Fibroblast of lung (primary cell): ENCODE data around the gene SEC11A. TPM values are rescaled to one million over a fixed set of nuclear protein-coding genes. Genes with fewer than 3 reads are reported as not detected.
A peak's percentile ranks its signal among the peaks of the same experiment; 100 is the strongest.

Experiments used
- DNase-seq, 2 donors: peaks; one replicate each; pipeline versions ENCODE4 v3.0.0 to v3.0.0-alpha.2; 2010; ENCODE audit warnings: low read depth in 2 of 2
- H2AFZ ChIP-seq: 2 replicates; pipeline ENCODE4 v1.5.1; 2012; ENCODE audit warnings: low read length, control low read depth, inconsistent platforms
- H3K27ac ChIP-seq: 2 replicates; pipeline ENCODE4 v1.5.1; 2011; ENCODE audit warnings: low read length, control low read depth; ENCODE audit not compliant: insufficient read depth
- H3K27me3 ChIP-seq: 2 replicates; pipeline ENCODE4 v1.5.1; 2011; ENCODE audit warnings: mild to moderate bottlenecking, low read length; ENCODE audit not compliant: control insufficient read depth, insufficient read depth
- H3K36me3 ChIP-seq: 2 replicates; pipeline ENCODE4 v1.5.1; 2011; ENCODE audit warnings: low read length; ENCODE audit not compliant: control insufficient read depth, insufficient read depth
- H3K4me1 ChIP-seq: 2 replicates; pipeline ENCODE4 v1.5.1; 2011; ENCODE audit warnings: low read length; ENCODE audit not compliant: control insufficient read depth, insufficient read depth; ENCODE audit errors: extremely low read depth
- H3K4me2 ChIP-seq: 2 replicates; pipeline ENCODE4 v1.5.1; 2011; ENCODE audit warnings: low read length, control low read depth; ENCODE audit not compliant: insufficient read depth; ENCODE audit errors: extremely low read depth
- H3K4me3 ChIP-seq, 4 experiments: fragments of 200-600 bp in 1 of 4; sonication (generic) in 1 of 4; replicated peaks in 1 of 4; 2 replicates each; pipeline ENCODE4 v1.5.1; 2011 to 2016; ENCODE audit warnings: low read length in 4 of 4, low read depth in 3 of 4, mild to moderate bottlenecking in 3 of 4, control low read depth in 2 of 4, inconsistent platforms in 1 of 4, mixed read lengths in 1 of 4; ENCODE audit not compliant: insufficient read depth in 1 of 4; ENCODE audit errors: control extremely low read depth in 1 of 4
- H3K79me2 ChIP-seq: 2 replicates; pipeline ENCODE4 v1.5.1; 2012; ENCODE audit warnings: mild to moderate bottlenecking, low read length, inconsistent platforms; ENCODE audit not compliant: control insufficient read depth, insufficient read depth
- H3K9ac ChIP-seq: 2 replicates; pipeline ENCODE4 v1.5.1; 2011; ENCODE audit warnings: mild to moderate bottlenecking, low read length, control low read depth; ENCODE audit not compliant: insufficient read depth
- H3K9me3 ChIP-seq: 2 replicates; pipeline ENCODE4 v1.5.1; 2012; ENCODE audit warnings: low read depth, low read length; ENCODE audit not compliant: control insufficient read depth, insufficient read depth
- H4K20me1 ChIP-seq: 2 replicates; pipeline ENCODE4 v1.5.1; 2011; ENCODE audit warnings: low read length; ENCODE audit not compliant: control insufficient read depth, insufficient read depth; ENCODE audit errors: extremely low read depth
- EZH2 ChIP-seq: IDR thresholded peaks from 2 replicates; pipeline ENCODE4 v1.5.1; 2012; ENCODE audit warnings: low read length, control low read depth, mild to moderate bottlenecking; ENCODE audit errors: missing control alignments
- polyA plus RNA-seq, 2 donors: library from polyadenylated mRNA; depleted of rRNA in 1 of 2; stranded (reverse) in 1 of 2; unstranded in 1 of 2; fragments of >200 nt; gene quantifications; 2 replicates each; pipeline ENCODE4 v1.2.1, GENCODE V29; 2011 to 2012; ENCODE audit warnings: missing spikeins in 1 of 2
- total RNA-seq: library from RNA; depleted of rRNA; stranded (reverse); fragments of >200 nt; gene quantifications from 2 replicates; pipeline ENCODE4 v1.2.1, GENCODE V29; 2014
- TF ChIP-seq, protein P1 (sequence below), 2 donors: IDR thresholded peaks in 1 of 2; conservative IDR thresholded peaks in 1 of 2; 1 replicate in 1 of 2; 2 replicates in 1 of 2; pipeline ENCODE4 v1.5.1; 2011 to 2012; ENCODE audit warnings: low read length in 2 of 2, control low read depth in 1 of 2, inconsistent platforms in 1 of 2, low read depth in 1 of 2, mild to moderate bottlenecking in 1 of 2

SEC11A gene
- total and polyA plus RNA-seq, 2 donors (not counting 1 experiment from before 2014, with no cell fraction given) = 243 to 263 TPM

DNA sequence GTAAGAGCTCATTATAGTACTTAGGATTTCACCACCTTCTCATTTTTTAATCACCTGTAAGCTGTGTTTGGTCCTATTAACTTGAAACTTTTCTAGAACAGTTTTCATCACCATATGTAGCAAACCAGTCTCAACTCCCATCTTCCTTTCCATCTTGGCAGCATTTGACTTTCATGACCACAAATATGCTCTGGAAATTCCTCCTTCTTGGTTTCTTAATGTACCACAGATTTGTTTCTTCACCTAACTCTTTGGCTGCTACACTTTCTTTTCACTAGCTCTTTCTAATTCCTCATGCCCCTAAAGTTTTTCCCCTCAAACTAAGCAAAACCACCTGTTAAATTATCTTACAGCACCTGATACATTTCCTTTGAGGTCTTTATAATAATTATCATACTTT is 44.7 kb downstream of the SEC11A start:
- Histone ChIP-seq H4K20me1 (no peaks in the 10 kb centered on the region), H3K4me2 (peak overlapping the region; percentile 32), H3K27me3 (no peaks in the 10 kb centered on the region), H3K4me3 (no peak overlapping the region), H3K79me2 (no peaks in the 10 kb centered on the region), H3K27ac (no peak overlapping the region), H3K9ac (no peak overlapping the region), H3K36me3 (no peaks in the 10 kb centered on the region), H2AFZ (no peak overlapping the region), H3K4me1 (peaks cover 10% of the 10 kb centered on the region), H3K9me3 (no peaks in the 10 kb centered on the region)
- TF ChIP-seq, protein P1, sequence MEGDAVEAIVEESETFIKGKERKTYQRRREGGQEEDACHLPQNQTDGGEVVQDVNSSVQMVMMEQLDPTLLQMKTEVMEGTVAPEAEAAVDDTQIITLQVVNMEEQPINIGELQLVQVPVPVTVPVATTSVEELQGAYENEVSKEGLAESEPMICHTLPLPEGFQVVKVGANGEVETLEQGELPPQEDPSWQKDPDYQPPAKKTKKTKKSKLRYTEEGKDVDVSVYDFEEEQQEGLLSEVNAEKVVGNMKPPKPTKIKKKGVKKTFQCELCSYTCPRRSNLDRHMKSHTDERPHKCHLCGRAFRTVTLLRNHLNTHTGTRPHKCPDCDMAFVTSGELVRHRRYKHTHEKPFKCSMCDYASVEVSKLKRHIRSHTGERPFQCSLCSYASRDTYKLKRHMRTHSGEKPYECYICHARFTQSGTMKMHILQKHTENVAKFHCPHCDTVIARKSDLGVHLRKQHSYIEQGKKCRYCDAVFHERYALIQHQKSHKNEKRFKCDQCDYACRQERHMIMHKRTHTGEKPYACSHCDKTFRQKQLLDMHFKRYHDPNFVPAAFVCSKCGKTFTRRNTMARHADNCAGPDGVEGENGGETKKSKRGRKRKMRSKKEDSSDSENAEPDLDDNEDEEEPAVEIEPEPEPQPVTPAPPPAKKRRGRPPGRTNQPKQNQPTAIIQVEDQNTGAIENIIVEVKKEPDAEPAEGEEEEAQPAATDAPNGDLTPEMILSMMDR (conservative IDR thresholded peaks at IDR 0.05 in 1 of 2, IDR thresholded peaks at IDR 0.05 in 1 of 2; ENCODE audit: low read depth in 1 of 2, low read length in 2 of 2) = no peak
- no peak for TF ChIP-seq EZH2
- DNase-seq = peak; percentile 82 to 89

DNA sequence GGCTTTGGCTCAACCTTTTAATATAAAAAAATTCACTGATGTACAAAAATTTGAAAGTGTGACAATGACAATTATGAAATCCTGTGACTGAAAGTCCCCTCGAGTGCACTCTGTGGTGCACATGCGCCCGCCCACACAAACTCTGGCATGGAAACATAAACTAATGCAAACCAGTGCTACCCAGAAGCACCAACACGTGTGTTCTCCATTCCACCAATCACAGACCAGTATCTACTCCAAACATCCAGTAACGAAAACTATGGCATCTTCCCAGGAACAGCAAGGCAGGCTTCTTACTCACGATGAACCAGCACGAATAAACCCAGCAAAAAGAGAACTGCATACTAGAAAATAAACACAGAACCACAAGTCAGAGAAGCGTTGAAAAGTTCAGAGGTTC is 46.2 kb downstream of the SEC11A start:
- Histone ChIP-seq H3K9me3 (no peaks in the 10 kb centered on the region), H3K79me2 (no peaks in the 10 kb centered on the region), H3K27me3 (no peaks in the 10 kb centered on the region), H3K4me1 (peaks cover 10% of the 10 kb centered on the region), H3K27ac (no peak overlapping the region), H3K36me3 (peaks cover 6% of the 10 kb centered on the region), H3K4me3 (no peak overlapping the region), H2AFZ (no peak overlapping the region), H3K9ac (no peak overlapping the region), H3K4me2 (no peak overlapping the region), H4K20me1 (no peaks in the 10 kb centered on the region)
- no peak for TF ChIP-seq EZH2
- TF ChIP-seq, protein P1 (conservative IDR thresholded peaks at IDR 0.05 in 1 of 2, IDR thresholded peaks at IDR 0.05 in 1 of 2; ENCODE audit: low read depth in 1 of 2, low read length in 2 of 2) = no peak
- peak in 1 of 2 donors; percentile 63 for DNase-seq

DNA sequence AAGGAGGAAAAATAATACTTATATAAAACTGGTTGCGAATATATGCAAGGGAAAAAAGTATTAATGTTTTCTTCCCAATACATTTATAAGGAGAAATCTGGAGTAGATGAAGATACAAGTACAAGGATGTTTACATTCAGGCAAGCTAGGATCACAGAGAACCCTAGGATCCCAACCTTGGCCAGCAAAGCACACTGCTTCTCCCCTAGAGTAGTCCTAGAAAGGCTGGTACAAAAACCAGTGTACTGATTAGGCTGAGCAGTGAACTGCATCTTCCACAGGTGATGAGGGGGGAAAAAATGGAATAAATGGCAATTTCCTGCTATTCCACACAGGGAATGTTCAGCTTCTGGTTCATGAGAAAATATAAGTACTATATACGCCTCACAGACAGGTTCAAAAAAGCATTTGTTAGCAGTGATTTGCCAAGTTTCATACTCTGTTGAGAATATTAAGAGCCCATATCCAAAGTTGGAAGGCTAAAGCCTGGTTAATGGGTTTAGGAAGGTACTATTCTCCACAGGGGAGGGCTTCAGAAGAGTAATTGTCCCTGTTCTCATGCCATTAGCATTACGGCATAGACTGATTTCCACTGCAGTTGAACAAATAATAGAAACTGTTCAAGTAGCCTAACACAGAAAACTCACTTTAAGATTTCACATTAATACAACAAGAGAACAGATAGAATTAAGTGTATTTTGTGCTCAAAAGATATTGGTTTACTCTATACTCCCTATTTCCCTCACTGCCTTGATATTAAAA is 47.5 kb downstream of the SEC11A start:
- Histone ChIP-seq H3K27ac (no peak overlapping the region), H3K36me3 (peaks cover 6% of the 10 kb centered on the region), H4K20me1 (no peaks in the 10 kb centered on the region), H2AFZ (no peak overlapping the region), H3K79me2 (no peaks in the 10 kb centered on the region), H3K9me3 (no peaks in the 10 kb centered on the region), H3K4me2 (no peak overlapping the region), H3K27me3 (no peaks in the 10 kb centered on the region), H3K9ac (no peak overlapping the region), H3K4me3 (no peak overlapping the region), H3K4me1 (peaks cover 10% of the 10 kb centered on the region)
- TF ChIP-seq, protein P1 (conservative IDR thresholded peaks at IDR 0.05 in 1 of 2, IDR thresholded peaks at IDR 0.05 in 1 of 2; ENCODE audit: low read depth in 1 of 2, low read length in 2 of 2) = no peak
- no peak for TF ChIP-seq EZH2
- no peak for DNase-seq
